Measurements from ENCODE around the gene UBE2L3. TPM values are rescaled to one million over a fixed set of nuclear protein-coding genes. Genes with fewer than 3 reads are reported as not detected.
"Not testable (repeated sequence)": the region's sequence is repeated elsewhere in the genome, so short reads cannot be mapped to it uniquely, and the experiment has no call there.

The UBE2L3 gene
- total RNA-seq, 1 donor from 2014 or later: 42.7 TPM

- DNase-seq (ENCODE audit: low spot score): no peak
Measured at GRCh38 chr22:21626073-21626734, 58.7 kb downstream of the UBE2L3 start.

- DNase-seq (ENCODE audit: low spot score): no peak
Measured at GRCh38 chr22:21626735-21627469, 59.4 kb downstream of the UBE2L3 start.

- DNase-seq (ENCODE audit: low spot score): no peak
Measured at GRCh38 chr22:21628386-21629254, 61.1 kb downstream of the UBE2L3 start.

- DNase-seq (ENCODE audit: low spot score): peak; percentile 96
Measured at GRCh38 chr22:21629255-21630149, 62.0 kb downstream of the UBE2L3 start, which contains the start of gene YDJC. TSS of gene YDJC (minus strand) at chr22:21630022. CDS start at chr22:21630014, 8 bp downstream.

GRCh38 chr22:21631025-21631424, 63.5 kb downstream of the UBE2L3 start:
- DNase-seq (ENCODE audit: low spot score): no peak

- DNase-seq (ENCODE audit: low spot score): no peak
Measured at GRCh38 chr22:21632237-21632895, 64.9 kb downstream of the UBE2L3 start, which contains the start of gene CCDC116. TSS of gene CCDC116 (plus strand) at chr22:21632760. CDS start at chr22:21633182, 422 bp downstream.

- no peak for DNase-seq (ENCODE audit: low spot score)
Measured at GRCh38 chr22:21632931-21633330, 65.4 kb downstream of the UBE2L3 start.

GRCh38 chr22:21633481-21633880, 66.0 kb downstream of the UBE2L3 start:
- DNase-seq (ENCODE audit: low spot score): no peak

GRCh38 chr22:21634081-21634480, 66.6 kb downstream of the UBE2L3 start:
- DNase-seq (ENCODE audit: low spot score): no peak

GRCh38 chr22:21634844-21635243, 67.3 kb downstream of the UBE2L3 start:
- DNase-seq (ENCODE audit: low spot score): no peak

GRCh38 chr22:21635771-21636510, 68.4 kb downstream of the UBE2L3 start:
- no peak for DNase-seq (ENCODE audit: low spot score)

GRCh38 chr22:21636629-21637218, 69.2 kb downstream of the UBE2L3 start:
- DNase-seq (ENCODE audit: low spot score): no peak

GRCh38 chr22:21637450-21637849, 69.9 kb downstream of the UBE2L3 start:
- not testable (repeated sequence) for DNase-seq (ENCODE audit: low spot score)

GRCh38 chr22:21639359-21639758, 71.8 kb downstream of the UBE2L3 start:
- no peak for DNase-seq (ENCODE audit: low spot score)

- no peak for DNase-seq (ENCODE audit: low spot score)
Measured at GRCh38 chr22:21640810-21641209, 73.3 kb downstream of the UBE2L3 start.

GRCh38 chr22:21641417-21641788, 73.9 kb downstream of the UBE2L3 start:
- DNase-seq (ENCODE audit: low spot score): no peak

- peak; percentile 98 for DNase-seq (ENCODE audit: low spot score)
Measured at GRCh38 chr22:21641789-21642583, 74.5 kb downstream of the UBE2L3 start, which contains the start of gene SDF2L1. TSS of gene SDF2L1 (plus strand) at chr22:21642302. CDS start at chr22:21642337, 35 bp downstream.
